ENCODE data around the gene PARD6B. TPM values are rescaled to one million over a fixed set of nuclear protein-coding genes. Genes with fewer than 3 reads are reported as not detected.
"Not testable (repeated sequence)": the region's sequence is repeated elsewhere in the genome, so short reads cannot be mapped to it uniquely, and the experiment has no call there.

The PARD6B gene
- total RNA-seq, 1 experiment from 2014 or later: 18.9 TPM

DNA sequence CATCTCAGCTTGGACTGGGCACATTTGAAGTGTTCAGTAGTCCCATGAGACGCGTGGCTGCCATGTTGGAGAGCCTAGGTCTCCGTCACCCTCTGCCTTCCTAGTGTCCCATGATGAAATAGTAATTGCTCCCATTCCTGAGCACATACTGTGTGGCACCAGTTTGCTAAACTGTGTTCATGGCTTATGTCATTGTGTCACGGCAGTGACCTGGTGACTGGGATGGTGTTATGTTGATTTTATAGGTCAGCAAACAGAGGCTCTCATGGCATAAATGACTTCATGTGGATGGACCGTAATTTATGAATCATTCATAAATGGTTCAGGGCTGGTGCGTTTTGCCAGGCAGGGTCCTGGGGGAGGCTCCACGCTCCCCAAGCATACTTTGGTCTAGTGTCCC is 67.3 kb downstream of the PARD6B start:
- DNase-seq: no peak
- Histone ChIP-seq H3K36me3 (replicated peaks; ENCODE audit: control insufficient read depth, insufficient read depth, low read length) (no peaks in the 10 kb centered on the region), H3K4me3 (ENCODE audit: insufficient read depth, low read depth, low read length) (no peak overlapping the region), H3K27me3 (ENCODE audit: control insufficient read depth, insufficient read depth, low read length) (no peaks in the 10 kb centered on the region)

- DNase-seq: peak; percentile 22
- Histone ChIP-seq H3K4me3 (ENCODE audit: insufficient read depth, low read depth, low read length) (no peak overlapping the region), H3K27me3 (ENCODE audit: control insufficient read depth, insufficient read depth, low read length) (no peaks in the 10 kb centered on the region), H3K36me3 (replicated peaks; ENCODE audit: control insufficient read depth, insufficient read depth, low read length) (no peaks in the 10 kb centered on the region)
Observed at GRCh38 chr20:50799176-50799889, 68.0 kb downstream of the PARD6B start.

GRCh38 chr20:50799890-50800550 is 68.6 kb downstream of the PARD6B start:
- Histone ChIP-seq H3K36me3 (replicated peaks; ENCODE audit: control insufficient read depth, insufficient read depth, low read length) (no peaks in the 10 kb centered on the region), H3K4me3 (ENCODE audit: insufficient read depth, low read depth, low read length) (no peak overlapping the region), H3K27me3 (ENCODE audit: control insufficient read depth, insufficient read depth, low read length) (no peaks in the 10 kb centered on the region)
- DNase-seq: peak; percentile 58

DNA sequence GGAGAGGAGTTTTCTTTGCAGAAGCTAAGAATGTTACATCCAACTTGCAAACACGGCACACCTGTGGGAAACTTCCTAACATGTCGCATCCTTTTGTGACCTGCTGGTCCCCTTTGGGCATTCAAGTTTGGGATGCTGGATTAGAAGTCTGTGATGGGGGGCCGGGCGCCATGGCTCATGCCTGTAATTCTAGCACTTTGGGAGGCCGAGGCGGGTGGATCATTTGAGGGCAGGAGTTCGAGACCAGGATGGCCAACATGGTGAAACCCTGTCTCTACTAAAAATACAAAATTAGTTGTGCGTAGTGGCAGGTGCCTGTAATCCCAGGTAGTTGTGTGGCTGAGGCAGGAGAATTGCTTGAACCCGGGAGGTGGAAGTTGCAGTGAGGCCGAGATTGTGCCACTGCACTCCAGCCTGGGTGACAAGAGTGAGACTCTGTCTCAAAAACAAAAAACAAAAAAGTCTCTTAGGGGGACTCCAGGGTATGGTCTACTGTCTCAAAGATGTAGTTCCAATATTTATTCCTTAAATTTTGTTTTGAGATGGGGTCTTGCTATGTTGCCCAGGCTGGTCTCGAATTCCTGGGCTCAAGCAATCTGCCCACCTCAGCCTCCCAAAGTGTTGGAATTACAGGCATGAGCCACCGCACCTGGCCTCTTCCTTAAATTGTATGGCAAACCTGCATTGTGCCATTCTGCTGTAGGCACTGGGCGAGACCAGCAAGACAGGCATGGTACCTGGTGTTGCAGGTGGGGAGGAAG is 69.8 kb downstream of the PARD6B start:
- not testable (repeated sequence) for H3K36me3 ChIP-seq (replicated peaks; ENCODE audit: control insufficient read depth, insufficient read depth, low read length); DNase-seq; H3K4me3 ChIP-seq (ENCODE audit: insufficient read depth, low read depth, low read length); H3K27me3 ChIP-seq (ENCODE audit: control insufficient read depth, insufficient read depth, low read length)

- peak; percentile 21 for DNase-seq
- Histone ChIP-seq H3K4me3 (ENCODE audit: insufficient read depth, low read depth, low read length) (no peak overlapping the region), H3K27me3 (ENCODE audit: control insufficient read depth, insufficient read depth, low read length) (no peaks in the 10 kb centered on the region), H3K36me3 (replicated peaks; ENCODE audit: control insufficient read depth, insufficient read depth, low read length) (no peaks in the 10 kb centered on the region)
Observed at GRCh38 chr20:50801747-50802125, 70.4 kb downstream of the PARD6B start.

DNA sequence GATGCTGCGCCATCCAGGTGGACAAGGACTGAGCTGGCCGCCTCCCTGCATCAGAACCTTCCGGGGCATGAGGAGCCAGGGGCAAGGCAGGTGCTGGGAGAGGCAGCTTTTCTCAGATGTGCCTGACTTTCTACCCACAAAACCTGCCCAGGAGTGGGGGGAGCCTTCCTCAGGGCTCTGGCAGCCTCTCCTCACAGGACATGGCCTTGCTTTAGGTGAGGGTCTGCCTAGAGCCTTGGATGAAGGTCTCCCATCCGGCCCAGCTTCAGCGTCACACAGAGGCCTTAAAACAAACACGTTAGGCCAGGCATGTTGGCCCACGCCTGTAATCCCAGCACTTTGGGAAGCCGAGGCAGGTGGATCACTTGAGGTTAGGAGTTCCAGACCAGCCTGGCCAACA is 70.9 kb downstream of the PARD6B start:
- peak; percentile 27 for DNase-seq
- no peak overlapping the region for H3K4me3 ChIP-seq (ENCODE audit: insufficient read depth, low read depth, low read length)
- H3K36me3 ChIP-seq (replicated peaks; ENCODE audit: control insufficient read depth, insufficient read depth, low read length): no peaks in the 10 kb centered on the region
- H3K27me3 ChIP-seq (ENCODE audit: control insufficient read depth, insufficient read depth, low read length): no peaks in the 10 kb centered on the region

DNA sequence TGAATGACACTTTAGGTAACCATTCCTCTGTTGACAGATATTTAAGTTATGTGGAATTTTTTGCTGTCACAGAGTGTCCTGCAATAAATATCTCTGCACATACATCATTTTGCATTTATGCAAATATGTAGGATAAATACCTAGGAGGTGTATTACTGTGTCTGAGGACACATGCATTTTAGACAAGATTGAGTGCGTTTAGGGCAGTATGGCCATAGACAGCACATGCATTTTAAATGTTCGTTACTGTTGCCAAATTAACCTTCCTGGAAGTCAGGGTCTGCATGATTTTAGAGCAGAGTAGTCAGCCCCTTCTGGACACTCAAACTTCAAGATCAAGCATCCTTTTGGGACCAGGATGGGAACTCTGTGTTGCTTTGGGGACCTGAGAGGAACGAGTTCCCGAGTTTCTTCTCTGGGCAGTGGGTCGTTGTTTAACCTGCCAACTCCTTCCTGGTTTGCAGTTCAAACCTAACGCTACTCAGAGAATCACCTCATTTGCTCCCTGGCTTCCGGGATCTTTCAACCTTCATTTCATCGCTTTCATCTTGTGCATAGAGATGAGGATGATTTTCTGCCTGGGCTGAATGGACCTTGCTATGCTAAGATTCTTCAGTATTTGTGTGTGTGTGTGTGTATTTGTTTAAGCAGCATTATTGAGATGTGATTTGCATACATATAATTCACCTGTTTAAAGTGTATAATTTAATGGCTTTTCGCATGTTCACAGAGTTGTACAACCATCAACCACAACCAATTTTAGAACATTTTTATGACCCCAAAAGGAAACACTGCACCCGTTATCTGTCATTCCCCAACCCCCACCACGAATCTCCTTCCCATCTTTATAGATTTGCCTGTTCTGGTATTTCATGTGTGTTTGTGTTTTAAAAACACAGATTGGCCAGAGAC is 73.3 kb downstream of the PARD6B start:
- H3K27me3 ChIP-seq (ENCODE audit: control insufficient read depth, insufficient read depth, low read length): no peaks in the 10 kb centered on the region
- H3K4me3 ChIP-seq (ENCODE audit: insufficient read depth, low read depth, low read length): no peak overlapping the region
- peak; percentile 30 for DNase-seq
- H3K36me3 ChIP-seq (replicated peaks; ENCODE audit: control insufficient read depth, insufficient read depth, low read length): no peaks in the 10 kb centered on the region

DNA sequence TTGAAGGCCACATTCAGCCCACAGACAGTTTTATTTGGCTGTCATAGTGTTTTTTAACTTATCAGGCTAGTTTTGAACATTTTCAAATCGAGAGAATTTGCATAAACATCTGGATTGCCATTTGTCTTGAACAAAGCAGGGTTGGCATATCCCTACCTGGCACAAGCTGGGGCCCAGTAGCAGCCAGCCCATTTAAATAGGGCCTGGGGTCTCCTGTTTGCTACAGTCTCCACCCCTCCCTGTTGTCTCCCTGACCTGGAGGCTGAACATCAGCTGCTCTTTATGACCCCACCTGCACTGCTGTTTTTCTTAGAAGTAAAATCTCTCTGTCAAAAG is 73.9 kb downstream of the PARD6B start:
- Histone ChIP-seq H3K27me3 (ENCODE audit: control insufficient read depth, insufficient read depth, low read length) (no peaks in the 10 kb centered on the region), H3K36me3 (replicated peaks; ENCODE audit: control insufficient read depth, insufficient read depth, low read length) (no peaks in the 10 kb centered on the region), H3K4me3 (ENCODE audit: insufficient read depth, low read depth, low read length) (no peak overlapping the region)
- peak; percentile 5 for DNase-seq

GRCh38 chr20:50806126-50806768 is 74.9 kb downstream of the PARD6B start:
- H3K36me3 ChIP-seq (replicated peaks; ENCODE audit: control insufficient read depth, insufficient read depth, low read length): no peaks in the 10 kb centered on the region
- no peaks in the 10 kb centered on the region for H3K27me3 ChIP-seq (ENCODE audit: control insufficient read depth, insufficient read depth, low read length)
- no peak overlapping the region for H3K4me3 ChIP-seq (ENCODE audit: insufficient read depth, low read depth, low read length)
- DNase-seq: peak; percentile 4

Other genes starting within 250 kb of the PARD6B start
- 33.0 and 38.7 TPM in 2 replicates for gene PTPN1, start 221.2 kb upstream of the PARD6B start, total RNA-seq (2014; rRNA removed; shearing (Covaris generic))
- 1.1 and 4.2 TPM in 2 replicates for gene RIPOR3, start 40.0 kb upstream of the PARD6B start, total RNA-seq (2014; rRNA removed; shearing (Covaris generic))
- gene BCAS4, start 63.5 kb downstream of the PARD6B start, total RNA-seq (2014; rRNA removed; shearing (Covaris generic)): 17.6 and 19.3 TPM in 2 replicates
- 23.5 and 40.5 TPM in 2 replicates for gene ADNP, start 199.9 kb downstream of the PARD6B start, total RNA-seq (2014; rRNA removed; shearing (Covaris generic))
- gene DPM1, start 227.0 kb downstream of the PARD6B start, total RNA-seq (2014; rRNA removed; shearing (Covaris generic)): 59.2 and 60.8 TPM in 2 replicates
- gene MOCS3, start 227.2 kb downstream of the PARD6B start, total RNA-seq (2014; rRNA removed; shearing (Covaris generic)): 9.1 and 9.3 TPM in 2 replicates

Data from H7 (cell line).